Fibroblast of peridontal ligament (primary cell): Measurements from ENCODE around the gene ZC3H8.

Experiments used
- DNase-seq: peaks from one replicate; pipeline ENCODE4 v3.0.0-alpha.2; 2010; ENCODE audit errors: extremely low read depth

The ZC3H8 gene

DNA sequence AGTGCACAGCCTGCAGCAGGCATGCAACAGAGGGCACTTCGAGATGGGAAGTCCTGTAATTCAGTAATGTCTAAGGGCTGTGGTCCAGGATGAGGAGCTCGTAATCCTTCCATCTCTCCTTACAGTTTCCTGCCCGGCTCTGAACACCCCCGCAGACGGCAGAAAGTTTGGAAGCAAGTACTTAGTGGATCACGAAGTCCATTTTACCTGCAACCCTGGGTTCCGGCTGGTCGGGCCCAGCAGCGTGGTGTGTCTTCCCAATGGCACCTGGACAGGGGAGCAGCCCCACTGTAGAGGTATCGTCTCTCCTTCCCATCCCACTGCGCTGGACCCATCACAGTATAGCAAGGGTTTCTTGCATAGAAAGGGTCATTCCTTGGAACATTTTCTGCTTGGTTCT, 90.0 kb downstream of the ZC3H8 start:
- DNase-seq: no peak

DNA sequence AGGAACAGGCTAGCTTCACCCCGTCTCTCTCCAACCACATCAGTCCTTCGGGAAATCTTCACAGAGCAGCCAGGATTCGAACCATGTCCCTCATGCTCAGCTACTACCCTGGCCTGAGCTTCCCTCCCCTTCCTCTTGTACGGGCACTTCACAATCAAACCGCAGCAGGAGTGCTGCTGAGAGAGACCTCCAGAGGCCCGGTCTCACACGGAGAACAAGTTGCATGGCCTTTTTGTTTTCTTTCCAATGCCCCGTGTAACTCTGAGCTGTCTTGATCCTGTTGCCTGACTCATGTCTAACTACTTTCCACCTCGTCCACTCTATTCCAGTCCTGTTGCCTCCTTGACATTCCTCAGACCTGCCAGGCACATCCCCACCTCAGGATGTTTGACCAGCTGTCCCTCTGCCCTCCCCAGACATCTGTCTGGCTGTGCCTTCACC, 91.3 kb downstream of the ZC3H8 start:
- no peak for DNase-seq

DNA sequence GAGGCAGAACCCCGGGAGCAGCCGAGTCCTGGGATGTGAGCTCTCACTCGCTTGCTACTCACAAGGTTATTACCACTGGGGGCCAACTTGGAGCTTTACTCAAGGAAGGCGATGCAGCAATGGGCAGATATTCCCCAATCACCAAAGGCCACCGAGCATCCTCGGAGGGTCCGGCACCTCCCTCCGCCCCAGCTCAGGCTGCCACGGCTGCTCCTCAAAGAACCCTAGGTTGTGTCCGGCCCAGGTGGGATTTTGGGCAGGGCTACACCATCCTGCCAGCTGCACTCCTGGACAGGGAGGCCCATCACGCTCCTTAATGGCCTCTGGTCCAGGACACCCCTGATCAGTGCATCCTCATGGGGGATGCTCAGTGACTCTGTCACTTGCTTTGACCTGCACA, 91.9 kb downstream of the ZC3H8 start:
- no peak for DNase-seq

DNA sequence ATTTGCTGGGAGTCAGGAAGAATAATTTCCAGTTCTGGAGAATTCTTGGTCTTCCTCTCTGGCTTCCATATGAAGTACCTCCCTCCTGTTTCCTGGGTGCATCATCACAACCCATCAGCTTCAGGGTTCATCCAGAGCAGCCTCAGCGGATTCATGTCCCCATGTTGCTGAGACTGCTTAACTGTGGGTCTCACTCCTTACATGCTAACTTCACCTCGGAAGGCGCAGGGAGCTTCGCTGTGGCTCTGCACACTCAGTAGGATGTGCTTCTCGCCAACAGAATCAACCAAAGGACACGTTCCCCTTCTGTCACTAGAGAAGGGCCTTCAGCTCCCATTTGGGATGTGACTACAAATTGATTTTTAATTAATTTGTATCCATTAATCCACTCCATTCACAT, 92.5 kb downstream of the ZC3H8 start:
- no peak for DNase-seq
